OCI-LY3 (cell line): ENCODE measurements around the gene ZSCAN10.

Source experiments
- EZH2phosphoT487 ChIP-seq: fragments of 200-600 bp; shearing (Covaris generic); IDR thresholded peaks from 2 replicates; pipeline ENCODE4 v1.6.1; 2018; ENCODE audit warnings: antibody characterized with exemption, mixed run types, low read depth
- TF ChIP-seq, protein P1 (sequence below): fragments of 200-600, 300-600 bp; sonication (generic); IDR thresholded peaks from 2 replicates; pipeline ENCODE4 v1.5.1; 2014; ENCODE audit warnings: antibody characterized with exemption, low read length, low read depth

DNA sequence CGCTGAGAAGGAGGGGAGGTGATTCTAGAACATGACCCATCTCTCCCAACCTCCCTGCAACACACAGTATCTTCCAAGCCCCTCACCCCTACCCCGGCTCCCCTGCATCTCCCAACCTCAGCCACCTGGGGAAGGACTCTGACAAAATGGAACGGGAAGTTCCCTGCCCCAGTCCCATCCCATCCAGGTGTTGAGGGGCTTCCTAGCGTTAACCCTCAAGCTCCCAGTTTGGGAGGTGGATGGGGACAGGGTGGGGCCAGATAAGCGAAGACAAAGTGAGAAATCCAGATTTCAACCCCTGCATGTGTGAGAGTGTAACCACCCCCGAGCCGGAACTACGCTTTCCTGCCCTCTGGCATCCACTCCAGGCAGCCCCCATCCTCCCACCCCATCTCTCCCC lies 1.8 kb downstream of the ZSCAN10 start:
- TF ChIP-seq, protein P1, sequence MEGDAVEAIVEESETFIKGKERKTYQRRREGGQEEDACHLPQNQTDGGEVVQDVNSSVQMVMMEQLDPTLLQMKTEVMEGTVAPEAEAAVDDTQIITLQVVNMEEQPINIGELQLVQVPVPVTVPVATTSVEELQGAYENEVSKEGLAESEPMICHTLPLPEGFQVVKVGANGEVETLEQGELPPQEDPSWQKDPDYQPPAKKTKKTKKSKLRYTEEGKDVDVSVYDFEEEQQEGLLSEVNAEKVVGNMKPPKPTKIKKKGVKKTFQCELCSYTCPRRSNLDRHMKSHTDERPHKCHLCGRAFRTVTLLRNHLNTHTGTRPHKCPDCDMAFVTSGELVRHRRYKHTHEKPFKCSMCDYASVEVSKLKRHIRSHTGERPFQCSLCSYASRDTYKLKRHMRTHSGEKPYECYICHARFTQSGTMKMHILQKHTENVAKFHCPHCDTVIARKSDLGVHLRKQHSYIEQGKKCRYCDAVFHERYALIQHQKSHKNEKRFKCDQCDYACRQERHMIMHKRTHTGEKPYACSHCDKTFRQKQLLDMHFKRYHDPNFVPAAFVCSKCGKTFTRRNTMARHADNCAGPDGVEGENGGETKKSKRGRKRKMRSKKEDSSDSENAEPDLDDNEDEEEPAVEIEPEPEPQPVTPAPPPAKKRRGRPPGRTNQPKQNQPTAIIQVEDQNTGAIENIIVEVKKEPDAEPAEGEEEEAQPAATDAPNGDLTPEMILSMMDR, result no peak
- TF ChIP-seq EZH2phosphoT487, result no peak
